ENCODE measurements around the gene APBB1. TPM values are rescaled to one million over a fixed set of nuclear protein-coding genes. Genes with fewer than 3 reads are reported as not detected.
A peak's percentile ranks its signal among the peaks of the same experiment; 100 is the strongest.

APBB1 gene
- total RNA-seq, 1 donor from 2014 or later: 90.0 TPM

GRCh38 chr11:6390718-6391469 is 28.0 kb downstream of the APBB1 start:
- Mint-ChIP-seq H3K27me3 (ENCODE audit: low read depth) (no peaks in the 10 kb centered on the region), H3K4me1 (peaks cover 23% of the 10 kb centered on the region), H3K4me3 (peak overlapping the region; percentile 93), H3K27ac (ENCODE audit: unreplicated experiment) (no peak overlapping the region), H3K9me3 (no peaks in the 10 kb centered on the region), H3K36me3 (ENCODE audit: low read depth) (no peaks in the 10 kb centered on the region)
- DNase-seq (ENCODE audit: low read depth, low spot score): no peak
- TF ChIP-seq, protein P1, sequence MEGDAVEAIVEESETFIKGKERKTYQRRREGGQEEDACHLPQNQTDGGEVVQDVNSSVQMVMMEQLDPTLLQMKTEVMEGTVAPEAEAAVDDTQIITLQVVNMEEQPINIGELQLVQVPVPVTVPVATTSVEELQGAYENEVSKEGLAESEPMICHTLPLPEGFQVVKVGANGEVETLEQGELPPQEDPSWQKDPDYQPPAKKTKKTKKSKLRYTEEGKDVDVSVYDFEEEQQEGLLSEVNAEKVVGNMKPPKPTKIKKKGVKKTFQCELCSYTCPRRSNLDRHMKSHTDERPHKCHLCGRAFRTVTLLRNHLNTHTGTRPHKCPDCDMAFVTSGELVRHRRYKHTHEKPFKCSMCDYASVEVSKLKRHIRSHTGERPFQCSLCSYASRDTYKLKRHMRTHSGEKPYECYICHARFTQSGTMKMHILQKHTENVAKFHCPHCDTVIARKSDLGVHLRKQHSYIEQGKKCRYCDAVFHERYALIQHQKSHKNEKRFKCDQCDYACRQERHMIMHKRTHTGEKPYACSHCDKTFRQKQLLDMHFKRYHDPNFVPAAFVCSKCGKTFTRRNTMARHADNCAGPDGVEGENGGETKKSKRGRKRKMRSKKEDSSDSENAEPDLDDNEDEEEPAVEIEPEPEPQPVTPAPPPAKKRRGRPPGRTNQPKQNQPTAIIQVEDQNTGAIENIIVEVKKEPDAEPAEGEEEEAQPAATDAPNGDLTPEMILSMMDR (conservative IDR thresholded peaks at IDR 0.05): no peak

DNA sequence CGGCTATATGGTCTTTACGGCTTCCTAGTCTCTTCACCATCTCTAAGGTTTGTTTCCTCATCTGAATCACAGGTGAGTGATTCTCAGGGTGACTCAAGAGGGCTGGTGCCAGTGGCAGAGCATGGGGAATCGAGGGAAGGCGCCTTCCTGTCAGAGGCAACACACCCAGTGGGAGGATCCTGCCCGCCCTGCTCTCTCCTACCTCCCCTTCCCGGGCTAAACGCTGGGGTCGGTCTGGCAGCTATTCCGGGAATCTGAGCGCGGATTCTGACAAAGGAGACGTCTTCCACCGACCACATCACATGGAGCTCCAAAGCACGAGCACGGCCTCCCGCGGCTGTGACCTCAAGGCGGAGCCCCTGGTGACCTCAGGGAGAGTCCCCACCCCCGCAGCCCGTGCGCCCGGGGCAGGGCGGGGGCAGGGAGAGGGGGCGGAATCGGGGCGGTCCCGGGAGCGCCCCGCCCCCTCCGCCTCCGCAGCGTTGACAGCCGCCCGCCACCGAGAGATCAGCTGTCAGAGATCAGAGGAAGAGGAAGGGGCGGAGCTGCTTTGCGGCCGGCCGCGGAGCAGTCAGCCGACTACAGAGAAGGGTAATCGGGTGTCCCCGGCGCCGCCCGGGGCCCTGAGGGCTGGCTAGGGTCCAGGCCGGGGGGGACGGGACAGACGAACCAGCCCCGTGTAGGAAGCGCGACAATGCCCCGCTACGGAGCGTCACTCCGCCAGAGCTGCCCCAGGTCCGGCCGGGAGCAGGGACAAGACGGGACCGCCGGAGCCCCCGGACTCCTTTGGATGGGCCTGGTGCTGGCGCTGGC is 28.8 kb downstream of the APBB1 start, which contains the start of gene SMPD1:
TSS of gene SMPD1 (plus strand) at position 570 of the 813 bp plus-strand sequence. CDS start at position 695, 125 bp downstream.
- Mint-ChIP-seq H3K4me1 (peaks cover 26% of the 10 kb centered on the region), H3K27ac (ENCODE audit: unreplicated experiment) (peak within 1 kb of the TSS; percentile 99), H3K36me3 (ENCODE audit: low read depth) (no peaks in the 10 kb centered on the region), H3K27me3 (ENCODE audit: low read depth) (no peaks in the 10 kb centered on the region), H3K4me3 (peak within 1 kb of the TSS; percentile 93), H3K9me3 (no peaks in the 10 kb centered on the region)
- DNase-seq (ENCODE audit: low read depth, low spot score): peak; percentile 79
- TF ChIP-seq, protein P1 (conservative IDR thresholded peaks at IDR 0.05): no peak

- H3K27ac Mint-ChIP-seq (ENCODE audit: unreplicated experiment): no peak overlapping the region
- H3K4me3 Mint-ChIP-seq: peak overlapping the region; percentile 93
- no peak for DNase-seq (ENCODE audit: low read depth, low spot score)
- H3K27me3 Mint-ChIP-seq (ENCODE audit: low read depth): no peaks in the 10 kb centered on the region
- peaks cover 27% of the 10 kb centered on the region for H3K4me1 Mint-ChIP-seq
- H3K36me3 Mint-ChIP-seq (ENCODE audit: low read depth): no peaks in the 10 kb centered on the region
- TF ChIP-seq, protein P1 (conservative IDR thresholded peaks at IDR 0.05): no peak
- H3K9me3 Mint-ChIP-seq: no peaks in the 10 kb centered on the region
Measured at GRCh38 chr11:6388748-6389147, 30.1 kb downstream of the APBB1 start.

GRCh38 chr11:6387811-6388599 is 30.9 kb downstream of the APBB1 start:
- Mint-ChIP-seq H3K4me3 (peak overlapping the region; percentile 32), H3K9me3 (no peaks in the 10 kb centered on the region), H3K4me1 (peaks cover 27% of the 10 kb centered on the region), H3K36me3 (ENCODE audit: low read depth) (no peaks in the 10 kb centered on the region), H3K27ac (ENCODE audit: unreplicated experiment) (no peak overlapping the region), H3K27me3 (ENCODE audit: low read depth) (no peaks in the 10 kb centered on the region)
- TF ChIP-seq, protein P1 (conservative IDR thresholded peaks at IDR 0.05): no peak
- no peak for DNase-seq (ENCODE audit: low read depth, low spot score)
